ELR (cell line): ENCODE measurements around the gene SAMD13.
"Not testable (repeated sequence)": the region's sequence is repeated elsewhere in the genome, so short reads cannot be mapped to it uniquely, and the experiment has no call there.

ENCODE experiments used
- DNase-seq: peaks from one replicate; pipeline ENCODE4 v3.0.0-alpha.2; 2015; ENCODE audit warnings: low read depth

Gene SAMD13

DNA sequence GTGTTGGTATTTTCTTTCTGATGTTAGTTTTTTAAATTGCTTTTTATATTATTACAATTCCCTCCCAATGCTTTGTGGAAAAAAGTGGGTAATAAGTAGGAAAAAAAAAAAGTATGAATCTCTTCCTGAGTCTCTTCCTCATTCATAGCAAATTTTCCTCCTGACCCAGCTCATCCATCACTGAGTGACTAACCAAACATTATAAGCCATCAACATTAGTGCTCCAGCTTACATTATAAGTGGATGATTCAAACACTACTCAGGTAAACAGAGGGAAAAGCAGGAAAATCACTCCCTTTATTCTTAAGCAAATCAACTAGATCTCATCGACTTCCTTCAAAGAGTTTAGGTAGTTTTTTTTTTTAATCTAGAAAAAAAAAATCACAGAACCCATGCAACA is 15.4 kb upstream of the SAMD13 start:
- DNase-seq: peak; percentile 84

DNA sequence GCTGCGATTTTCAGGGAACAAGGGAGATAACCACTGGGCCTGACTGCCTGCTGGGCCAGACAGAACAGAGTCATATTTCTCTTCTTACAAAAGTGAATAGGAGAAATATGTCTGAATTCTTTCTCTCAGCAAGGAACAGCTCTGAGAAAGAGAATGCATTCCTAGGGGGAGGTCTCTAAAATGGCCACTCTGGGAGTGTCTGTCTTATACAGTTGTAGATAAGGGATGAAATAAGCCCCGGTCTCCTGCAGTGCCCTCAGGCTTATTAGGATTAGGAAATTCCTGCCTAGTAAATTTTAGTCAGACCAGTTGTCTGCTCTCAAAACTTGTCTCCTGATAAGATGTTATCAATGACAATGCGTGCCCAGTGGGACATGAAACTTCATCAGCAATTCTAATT is 14.1 kb upstream of the SAMD13 start:
- not testable (repeated sequence) for DNase-seq

DNA sequence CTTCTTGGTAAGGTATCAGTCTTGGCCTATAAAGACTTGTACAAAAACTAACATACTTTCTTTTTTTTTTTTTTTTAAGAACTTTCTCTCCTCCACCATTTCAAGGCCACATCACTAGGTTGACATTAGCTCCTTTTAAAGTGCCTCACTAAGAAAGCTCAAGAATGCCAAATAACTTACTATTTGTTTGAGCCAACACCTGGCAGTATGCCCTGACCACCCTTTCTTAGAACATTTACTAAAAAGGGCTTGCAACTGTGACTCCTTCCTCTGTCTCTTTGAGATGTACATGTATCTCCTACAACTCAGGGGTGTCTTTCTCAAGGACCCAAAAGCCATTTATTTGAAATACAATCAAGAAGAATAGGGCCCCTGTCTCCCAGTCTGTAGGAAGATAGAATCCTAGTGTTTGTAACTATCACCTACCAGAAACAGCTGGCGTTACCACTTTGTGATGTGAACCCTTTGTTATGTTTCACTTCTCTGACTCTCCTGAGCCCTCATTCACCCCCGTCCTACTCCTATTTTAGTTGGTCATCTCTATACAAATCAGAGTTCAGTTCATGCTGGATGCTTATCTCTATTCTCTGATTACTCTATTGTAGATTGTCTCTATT is 12.2 kb upstream of the SAMD13 start:
- no peak for DNase-seq

DNA sequence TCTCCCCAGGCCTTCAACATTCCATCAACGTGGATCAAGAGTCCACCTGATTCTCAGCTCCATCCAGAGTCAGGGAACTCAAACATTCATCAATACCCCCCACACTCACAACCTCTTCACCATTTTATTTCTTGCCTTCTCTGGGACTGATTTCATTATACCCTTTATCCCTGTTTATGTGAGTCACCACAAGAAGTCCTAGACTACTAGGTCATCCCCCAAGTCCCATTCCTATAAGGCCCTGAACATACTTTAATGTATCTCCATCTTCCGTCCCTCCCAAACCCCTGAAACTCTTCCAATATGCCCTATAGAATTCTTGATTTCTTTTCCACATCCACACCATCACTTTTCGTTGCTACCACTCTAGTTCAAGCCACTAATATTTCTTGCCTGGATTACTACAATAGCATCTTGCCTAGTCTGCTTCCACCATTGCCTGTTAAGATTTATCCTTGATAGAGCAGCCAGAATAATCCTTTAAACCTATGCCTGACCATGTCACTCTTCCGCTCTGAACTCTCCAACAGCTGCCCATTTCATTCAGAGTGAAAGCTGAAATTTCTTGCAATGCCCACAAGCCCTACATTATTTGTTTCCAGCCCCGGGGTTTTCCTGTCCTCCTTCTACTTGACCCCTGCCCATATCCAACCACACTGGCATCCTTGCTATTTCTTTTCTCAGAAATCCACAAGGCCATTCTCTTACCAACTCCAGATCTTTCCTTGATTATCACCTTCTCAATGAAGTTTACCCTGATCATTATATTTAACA is 9.4 kb upstream of the SAMD13 start:
- peak; percentile 46 for DNase-seq

DNA sequence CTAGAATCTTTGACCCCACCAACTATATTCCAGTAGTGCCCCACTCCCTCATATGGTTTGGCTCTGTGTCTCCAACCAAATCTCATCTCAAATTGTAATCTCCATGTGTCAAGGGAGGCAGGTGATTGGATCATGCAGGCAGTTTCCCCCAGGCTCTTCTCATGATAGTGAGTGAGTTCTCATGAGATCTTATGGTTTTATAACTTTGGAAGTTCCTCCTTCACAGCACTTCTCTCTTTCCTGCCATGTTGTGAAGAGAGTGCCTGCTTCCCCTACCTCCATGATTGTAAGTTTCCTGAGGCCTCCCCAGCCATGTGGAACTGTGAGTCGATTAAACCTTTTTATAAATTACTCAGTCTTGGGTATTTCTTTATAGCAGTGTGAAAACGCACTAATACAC is 7.7 kb upstream of the SAMD13 start:
- no peak for DNase-seq

DNA sequence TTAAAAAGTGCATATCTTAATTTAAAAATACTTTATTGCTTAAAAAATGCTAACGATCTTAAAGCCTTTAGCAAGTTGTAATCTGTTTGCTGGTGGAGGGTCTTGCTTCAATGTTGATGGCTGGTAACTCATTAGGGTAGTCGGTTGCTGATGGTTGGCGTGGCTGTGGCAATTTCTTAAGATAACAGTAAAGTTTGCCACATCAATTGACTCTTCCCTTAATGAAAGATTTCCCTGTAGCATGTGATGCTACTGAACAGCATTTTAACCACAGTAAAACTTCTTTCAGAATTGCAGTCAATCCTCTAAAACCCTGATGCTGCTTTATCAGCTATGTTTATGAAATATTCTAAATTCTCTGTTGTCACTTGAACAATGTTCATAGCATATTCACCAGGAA is 6.8 kb upstream of the SAMD13 start:
- DNase-seq: no peak

DNA sequence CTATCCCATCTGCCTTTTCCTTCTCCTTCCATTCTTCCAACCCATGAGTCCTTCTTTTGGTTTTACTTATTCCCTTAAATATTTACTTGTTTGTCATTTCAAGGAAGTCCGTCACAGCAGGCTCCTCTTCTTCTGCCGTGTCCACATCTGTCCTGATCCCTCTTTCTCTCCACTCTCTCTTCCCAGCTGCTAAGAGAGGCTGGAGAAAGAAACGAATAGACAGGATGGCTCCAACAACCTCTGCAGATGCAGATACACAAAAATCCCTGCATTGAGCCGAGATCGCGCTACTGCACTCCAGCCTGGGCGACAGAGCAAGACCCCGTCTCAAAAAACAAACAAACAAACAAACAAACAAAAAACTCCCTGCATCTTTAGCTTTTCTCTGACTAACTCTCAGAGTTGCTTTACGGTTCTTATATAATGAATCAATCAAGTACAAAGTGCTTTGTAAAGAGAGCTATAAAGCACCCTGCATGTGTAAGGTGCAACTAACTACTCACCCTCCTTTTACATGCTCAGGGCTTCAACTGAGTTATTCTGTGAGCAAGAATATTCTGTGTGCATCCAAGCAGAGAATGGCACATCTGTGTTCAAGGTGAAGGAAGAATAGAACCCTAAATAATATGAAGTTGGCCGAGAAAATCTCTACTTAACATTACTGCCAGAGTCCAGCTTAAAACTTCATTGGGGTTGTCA is 3.8 kb upstream of the SAMD13 start:
- DNase-seq: no peak

DNA sequence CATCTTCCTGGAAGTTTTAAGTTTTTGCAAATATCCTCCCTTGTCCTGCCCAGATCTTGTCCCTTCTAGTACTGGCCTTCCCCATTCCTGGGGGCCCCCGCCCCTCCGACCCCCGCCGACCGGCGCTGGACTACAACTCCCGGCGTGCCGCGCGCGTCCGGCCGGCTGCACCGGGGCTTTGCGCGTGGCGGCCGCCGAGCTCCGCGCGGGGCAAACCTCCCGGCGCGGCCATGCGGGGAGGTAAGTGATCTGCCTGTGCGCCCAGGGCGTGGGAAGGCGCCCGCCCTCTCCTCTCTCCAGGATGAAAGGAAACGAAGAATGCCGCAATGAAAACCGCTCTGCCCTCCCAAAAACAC is 3.2 kb upstream of the SAMD13 start:
- peak; percentile 54 for DNase-seq

DNA sequence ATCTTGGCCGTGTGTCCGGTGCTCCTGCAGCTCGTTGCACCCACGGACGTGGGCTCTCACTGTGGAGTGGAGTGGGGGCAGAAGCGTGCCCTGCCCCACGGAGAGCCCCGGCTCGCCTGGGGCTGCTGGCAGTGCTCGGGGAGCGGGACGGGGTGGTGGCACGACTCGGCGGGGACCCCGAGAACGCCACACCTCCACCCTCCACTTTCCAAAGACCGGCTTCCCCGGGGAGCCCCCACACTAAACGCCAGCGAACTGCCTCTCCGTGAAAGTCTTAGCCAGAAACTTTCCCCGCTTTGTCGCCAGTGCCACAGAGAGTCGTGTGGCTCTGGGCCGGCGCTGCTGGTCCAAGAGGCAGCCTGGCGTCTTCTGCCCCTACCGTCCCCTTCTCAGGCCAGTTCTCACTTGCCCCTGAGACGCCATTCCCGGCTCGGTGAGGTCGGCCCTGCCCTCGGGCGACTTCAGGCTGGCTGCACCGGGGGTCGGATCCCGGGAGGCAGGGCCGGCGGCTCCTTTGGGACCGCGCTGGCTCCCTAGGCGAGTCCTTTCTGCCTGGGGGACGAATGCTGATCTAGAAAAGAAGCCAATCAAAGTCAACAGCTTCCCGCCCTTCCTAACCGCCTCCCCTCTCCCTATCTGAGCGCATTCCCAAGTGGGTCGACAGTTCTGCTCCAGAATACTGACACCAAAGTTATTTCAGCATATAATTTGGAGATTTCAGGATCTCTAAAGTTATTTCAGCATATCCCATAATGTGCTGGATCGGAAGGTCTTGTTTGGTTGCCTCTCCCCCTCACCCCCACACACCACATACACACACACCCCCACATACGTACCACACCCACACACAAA is 2.6 kb upstream of the SAMD13 start:
- DNase-seq: peak; percentile 61

DNA sequence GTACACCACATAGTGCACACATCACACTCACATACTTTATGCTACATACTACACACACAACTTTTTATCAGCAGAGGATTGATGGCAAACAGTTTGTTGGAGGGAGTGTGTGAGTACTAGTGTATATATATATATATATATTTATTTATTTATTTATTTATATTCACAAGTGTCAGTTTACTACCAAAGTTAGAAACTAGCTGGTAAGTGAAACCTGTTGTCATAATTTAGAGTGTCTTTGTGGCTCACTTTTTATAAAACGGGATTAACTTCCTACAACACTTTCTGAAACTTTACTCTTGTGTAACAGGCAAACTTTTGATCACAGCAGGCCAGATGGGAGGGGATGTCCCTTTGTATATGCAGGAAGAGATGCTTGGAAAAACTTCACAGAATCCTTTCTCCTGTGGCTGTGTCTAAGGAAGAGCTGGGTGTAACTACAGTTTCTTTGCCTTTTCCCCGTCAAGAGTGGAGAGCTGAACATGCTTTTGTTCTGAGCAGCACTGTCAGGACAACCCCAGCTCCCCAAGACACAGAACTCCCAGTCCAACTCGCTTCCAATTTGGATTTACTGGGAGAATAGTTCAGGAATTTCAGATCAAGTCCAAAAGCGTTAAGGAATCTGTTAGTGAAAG is 1.9 kb upstream of the SAMD13 start:
- DNase-seq: peak; percentile 7

DNA sequence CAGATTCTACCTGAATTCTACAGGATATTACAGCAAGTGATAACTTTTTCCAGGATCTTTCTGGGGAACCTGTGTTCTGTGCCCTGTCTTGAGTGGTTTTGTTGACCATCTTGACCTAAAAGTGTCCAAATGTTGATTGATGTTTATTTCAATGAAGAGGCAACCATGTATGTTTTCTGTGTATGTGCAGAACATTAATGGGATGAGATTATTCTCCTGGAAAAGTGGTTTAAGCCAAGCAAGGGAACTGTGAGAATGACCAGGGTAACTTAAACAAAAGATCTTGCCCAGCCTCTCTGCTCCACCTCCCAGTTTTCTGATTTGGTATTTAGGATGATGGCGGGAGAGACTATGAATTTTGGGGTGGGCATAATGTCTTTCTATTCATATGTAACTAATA is 1.0 kb upstream of the SAMD13 start:
- DNase-seq: no peak

DNA sequence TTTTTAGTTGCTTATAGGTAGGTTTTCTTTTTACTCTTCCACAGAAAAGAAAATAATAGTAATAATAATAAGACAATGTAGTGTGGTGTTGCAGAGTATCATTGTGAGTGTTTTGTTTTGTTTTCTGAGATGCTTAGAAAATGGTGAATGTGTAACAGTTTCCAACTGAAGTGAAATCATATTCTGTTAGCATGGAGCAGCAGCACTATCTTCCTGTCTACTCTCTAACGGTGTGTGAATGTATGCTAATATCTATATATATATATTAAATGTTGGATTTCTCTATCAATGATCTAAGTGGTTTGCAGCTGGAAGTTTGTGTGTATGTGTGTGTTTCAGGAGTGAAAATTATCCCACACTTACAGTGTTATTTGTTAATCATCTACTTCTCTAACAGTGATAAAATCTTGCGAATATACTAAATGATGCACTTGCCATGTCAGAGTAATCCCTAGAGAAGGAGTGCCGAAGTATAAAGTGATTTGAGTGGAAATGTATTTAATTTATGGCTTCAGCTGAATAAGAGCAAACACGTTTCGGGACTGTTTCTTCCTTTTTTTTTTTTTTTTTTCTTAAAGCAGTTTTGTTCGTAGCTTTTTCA is 377 bp downstream of the SAMD13 start:
- no peak for DNase-seq

DNA sequence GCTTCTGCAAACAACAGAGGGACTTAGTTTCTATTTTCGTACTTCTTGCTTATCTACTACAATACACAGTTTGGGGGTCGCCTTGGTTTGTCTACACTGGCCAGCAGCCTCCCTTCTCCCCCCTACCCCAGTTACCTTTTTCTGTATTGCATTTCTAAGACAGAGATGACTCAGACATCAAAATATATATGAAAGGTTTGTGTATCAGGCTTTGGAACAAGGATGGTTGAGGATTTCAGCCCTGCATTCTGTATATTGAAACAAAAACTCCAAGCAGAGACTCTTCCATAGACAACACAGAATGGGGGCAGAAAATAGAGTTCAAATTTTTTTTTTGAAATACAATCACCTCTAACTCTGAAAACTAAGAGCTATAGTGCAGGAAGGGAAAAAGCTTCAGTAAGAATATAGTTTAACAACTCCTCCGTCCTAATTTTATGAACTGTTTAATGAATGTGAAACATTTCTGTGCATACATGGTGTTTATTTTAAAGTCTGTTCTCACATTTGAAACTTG is 1.9 kb downstream of the SAMD13 start:
- no peak for DNase-seq

DNA sequence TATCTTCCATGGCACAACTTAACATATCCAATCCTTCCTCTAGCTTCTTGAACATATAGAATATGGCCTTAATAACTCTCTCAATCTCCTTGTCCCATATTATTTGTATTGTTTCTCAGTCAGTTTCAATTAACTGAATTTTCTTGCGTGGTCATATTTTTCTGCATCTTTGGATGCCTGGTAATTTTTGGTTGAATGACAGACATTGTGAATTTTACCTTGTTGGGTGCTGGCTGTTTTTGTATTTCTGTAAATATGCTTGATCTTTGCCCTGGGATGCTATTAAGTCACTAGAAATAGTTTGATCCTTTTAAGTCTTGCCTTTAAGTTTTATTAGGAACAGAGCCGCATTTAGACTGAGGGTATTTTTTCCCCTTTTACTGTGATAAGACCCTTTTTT is 5.9 kb downstream of the SAMD13 start:
- DNase-seq: no peak

DNA sequence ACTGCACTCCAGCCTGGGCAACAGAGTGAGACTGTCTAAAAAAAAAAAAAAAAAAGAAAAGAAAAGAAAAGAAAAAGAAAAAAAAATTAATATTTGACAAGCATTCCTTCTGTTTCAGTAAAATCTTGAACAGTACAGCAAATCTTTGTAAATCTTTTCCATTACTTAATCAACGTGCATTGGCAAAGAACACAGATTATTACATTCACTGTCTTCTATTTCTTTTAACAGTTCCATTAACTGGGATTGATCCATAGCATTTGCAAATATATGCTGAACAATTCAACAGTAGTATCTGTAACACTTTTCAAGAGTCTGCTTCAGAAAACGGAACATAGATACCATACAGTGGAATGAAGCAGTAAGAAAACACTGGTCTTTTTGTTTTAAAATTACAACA is 9.8 kb downstream of the SAMD13 start:
- no peak for DNase-seq

DNA sequence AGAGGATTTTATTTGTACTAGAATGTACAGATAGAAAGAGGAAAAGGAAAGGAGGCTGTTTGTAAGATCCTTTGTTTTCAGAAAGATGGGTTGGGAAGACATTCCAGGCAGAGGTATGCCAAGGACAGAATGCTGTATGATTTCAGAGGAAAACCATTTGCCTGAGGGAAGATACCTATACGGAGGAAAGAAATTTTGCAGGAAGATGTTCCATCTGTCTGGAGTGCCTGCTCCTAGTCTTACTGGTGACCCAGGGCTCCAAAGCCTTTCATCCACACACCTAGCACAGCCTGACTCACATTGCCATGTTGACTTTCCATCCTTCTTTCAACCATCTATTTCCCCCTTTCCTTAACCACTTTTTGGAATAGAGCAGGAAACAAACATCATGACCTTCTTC is 18.2 kb downstream of the SAMD13 start:
- DNase-seq: peak; percentile 17

DNA sequence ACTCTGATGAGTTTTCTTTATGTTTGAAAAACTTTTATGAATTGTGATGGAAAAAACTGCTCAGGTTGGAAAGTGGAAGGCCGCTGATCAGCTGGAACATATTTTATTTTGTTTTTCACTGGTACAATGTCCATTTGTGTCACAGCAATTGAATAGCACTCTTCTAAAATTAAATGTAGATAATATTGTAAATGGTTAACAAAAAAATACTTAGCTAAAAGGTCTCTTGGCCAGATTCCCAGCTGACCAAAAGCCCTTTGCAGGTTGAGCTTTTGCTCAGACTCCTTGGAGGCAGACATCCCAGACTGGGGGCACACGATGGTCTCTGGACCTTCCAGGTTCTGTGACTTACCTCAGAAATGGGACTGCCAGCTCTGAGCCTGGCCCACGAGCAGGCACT is 26.3 kb downstream of the SAMD13 start:
- DNase-seq: no peak

DNA sequence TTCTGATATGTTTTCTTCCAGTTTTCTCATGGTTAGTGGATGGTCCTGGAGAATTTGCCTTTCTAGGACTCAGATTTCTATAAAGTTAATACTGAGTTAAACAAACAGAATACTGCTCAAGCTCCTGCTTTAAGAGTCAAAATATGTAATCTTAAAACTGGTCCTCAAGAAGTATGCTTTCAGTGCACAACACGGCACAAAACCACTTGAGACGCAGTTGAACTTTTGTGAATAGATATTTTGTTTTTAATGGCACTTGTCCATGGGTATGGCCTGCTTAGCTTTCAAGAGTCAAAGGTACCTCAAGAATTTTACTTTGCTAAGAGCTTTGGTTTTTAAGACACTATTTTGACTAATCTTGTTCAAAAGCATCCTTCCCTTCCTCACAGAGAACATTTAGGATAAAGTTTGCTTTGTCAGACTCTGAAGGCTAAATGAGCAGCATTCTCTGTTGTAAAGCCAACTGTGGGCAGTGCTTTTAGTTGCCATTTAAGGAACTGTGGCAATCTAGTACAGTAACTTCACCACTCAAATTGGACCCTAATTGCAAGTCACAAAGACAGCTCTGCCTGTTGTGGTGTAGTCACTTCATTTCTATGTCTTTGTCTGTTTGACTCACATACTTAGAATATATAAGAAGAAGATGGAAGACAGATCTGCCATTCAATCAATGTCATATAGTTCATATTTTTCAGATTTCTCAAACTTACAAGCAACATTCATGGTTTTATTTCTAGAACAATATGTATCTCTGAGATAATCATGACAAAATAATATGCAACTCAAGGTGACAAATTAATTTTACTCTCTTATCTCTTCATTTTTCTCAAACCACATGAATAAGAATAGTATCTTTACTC is 28.8 kb downstream of the SAMD13 start:
- DNase-seq: no peak

DNA sequence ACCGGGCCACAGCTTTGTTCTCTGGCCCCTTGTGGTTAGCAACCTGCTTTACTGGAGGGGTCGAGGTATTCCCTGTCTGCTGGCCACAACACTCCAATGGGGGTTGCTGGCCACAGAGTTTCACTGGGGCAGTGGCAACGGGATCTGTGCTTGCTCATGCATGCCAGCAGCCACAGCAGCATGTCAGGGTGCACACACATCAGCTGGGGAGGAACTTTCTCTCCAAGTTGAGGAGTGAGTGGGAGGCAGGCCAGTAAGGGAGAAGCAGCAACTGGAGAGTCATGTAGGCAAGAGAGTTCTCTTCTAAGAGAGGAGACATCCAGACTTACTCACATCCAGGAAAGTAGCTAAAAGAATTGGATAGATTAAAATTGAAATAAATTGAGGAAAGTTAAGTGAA is 38.0 kb downstream of the SAMD13 start:
- DNase-seq: no peak

DNA sequence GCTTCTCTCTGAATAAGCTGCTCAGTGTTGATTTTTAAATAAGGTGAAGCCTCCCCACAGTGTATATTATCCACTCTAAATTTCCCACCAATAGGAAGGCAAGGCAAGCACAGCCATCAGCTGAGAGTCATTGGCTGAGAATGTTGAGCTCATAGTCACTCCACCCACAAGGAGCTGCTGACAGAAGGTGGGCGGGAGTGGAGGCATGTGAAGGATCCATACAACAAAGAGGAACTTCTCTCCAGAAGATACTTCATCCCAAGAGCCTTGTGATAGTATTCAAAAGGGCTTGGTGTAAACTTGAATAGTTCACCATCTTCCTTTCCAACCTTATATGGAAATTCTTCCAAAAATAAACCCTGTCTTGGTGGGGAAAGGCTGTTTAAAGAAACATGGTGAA is 42.8 kb downstream of the SAMD13 start:
- peak; percentile 50 for DNase-seq
